Transverse colon (tissue), 4 donors: ENCODE measurements around the gene SNRNP70.

ENCODE experiments used
- POLR2A ChIP-seq: fragments of 450-650 bp; IDR thresholded peaks from one replicate; pipeline ENCODE4 v1.6.1; 2016; ENCODE audit warnings: antibody characterized with exemption, mild to moderate bottlenecking, moderate library complexity
- POLR2AphosphoS5 ChIP-seq, 3 donors: sonication (generic); formaldehyde crosslinking; IDR thresholded peaks; one replicate each; pipeline ENCODE4 v1.6.1; 2016; ENCODE audit warnings: antibody characterized with exemption in 3 of 3
- TF ChIP-seq, protein P1 (sequence below), 5 experiments: fragments of 200-600 bp in 3 of 5; fragments of 450-650 bp in 2 of 5; sonication (generic) in 3 of 5; IDR thresholded peaks; 1 replicate in 2 of 5; 2 replicates in 3 of 5; pipeline ENCODE4 v1.5.1; 2016 to 2017; ENCODE audit warnings: antibody characterized with exemption in 5 of 5, inconsistent platforms in 3 of 5, mild to moderate bottlenecking in 2 of 5, moderate library complexity in 1 of 5

DNA sequence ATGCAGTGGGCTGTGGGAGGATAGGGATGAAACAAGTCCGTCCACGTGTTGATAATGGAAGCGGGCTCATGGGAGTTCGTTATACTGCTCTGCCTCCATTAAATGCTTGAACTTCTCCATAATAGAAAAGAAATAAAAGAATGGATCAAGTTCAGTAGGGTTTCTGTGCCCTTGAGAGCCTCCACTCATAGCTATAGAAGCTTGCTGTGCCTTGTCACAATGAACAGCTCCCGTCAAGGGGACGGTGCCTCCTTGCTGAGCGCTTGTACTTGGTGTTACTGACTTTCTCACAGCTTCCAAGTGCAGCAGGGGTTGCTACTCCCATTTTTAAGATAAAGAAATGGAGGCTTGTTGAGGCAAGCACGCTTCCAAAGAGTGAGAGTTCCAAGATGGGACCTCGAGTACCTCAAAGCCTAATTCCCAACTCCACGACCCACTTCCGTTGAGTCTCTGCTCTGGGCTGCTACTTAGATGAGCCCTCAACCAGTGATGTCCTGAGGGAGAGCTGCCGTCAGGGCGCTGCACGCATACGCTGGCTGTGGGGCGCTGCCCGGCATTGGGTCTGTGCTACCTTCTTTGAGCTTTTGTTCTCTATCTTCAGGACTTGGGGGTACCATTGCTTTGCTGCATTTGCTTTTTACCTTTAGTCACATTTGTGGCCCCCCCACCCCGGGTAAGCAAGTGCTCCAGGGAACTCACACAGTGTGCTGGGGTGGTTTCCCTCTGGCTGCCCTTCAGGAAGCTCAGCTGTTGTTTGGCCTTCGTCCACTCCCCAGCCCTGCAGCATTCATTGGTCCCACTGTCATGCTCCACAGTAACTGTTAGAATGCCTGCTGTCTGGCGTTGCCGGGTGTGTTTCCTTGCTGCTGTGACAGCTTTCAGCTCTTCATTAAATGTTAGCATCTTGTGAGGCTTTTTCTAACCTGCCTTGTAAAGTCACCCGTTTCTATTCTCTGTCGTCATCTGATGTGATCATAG lies 9.5 kb downstream of the SNRNP70 start:
- TF ChIP-seq, protein P1, sequence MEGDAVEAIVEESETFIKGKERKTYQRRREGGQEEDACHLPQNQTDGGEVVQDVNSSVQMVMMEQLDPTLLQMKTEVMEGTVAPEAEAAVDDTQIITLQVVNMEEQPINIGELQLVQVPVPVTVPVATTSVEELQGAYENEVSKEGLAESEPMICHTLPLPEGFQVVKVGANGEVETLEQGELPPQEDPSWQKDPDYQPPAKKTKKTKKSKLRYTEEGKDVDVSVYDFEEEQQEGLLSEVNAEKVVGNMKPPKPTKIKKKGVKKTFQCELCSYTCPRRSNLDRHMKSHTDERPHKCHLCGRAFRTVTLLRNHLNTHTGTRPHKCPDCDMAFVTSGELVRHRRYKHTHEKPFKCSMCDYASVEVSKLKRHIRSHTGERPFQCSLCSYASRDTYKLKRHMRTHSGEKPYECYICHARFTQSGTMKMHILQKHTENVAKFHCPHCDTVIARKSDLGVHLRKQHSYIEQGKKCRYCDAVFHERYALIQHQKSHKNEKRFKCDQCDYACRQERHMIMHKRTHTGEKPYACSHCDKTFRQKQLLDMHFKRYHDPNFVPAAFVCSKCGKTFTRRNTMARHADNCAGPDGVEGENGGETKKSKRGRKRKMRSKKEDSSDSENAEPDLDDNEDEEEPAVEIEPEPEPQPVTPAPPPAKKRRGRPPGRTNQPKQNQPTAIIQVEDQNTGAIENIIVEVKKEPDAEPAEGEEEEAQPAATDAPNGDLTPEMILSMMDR (IDR thresholded peaks at IDR 0.05) = no peak
- TF ChIP-seq POLR2A (no peak), POLR2AphosphoS5 (IDR thresholded peaks at IDR 0.05) (no peak)
